HuH-7.5 (cell line): Measurements from ENCODE around the gene MAN1A1.

Experiments used
- DNase-seq: peaks from one replicate; pipeline ENCODE4 v3.0.0; 2011; ENCODE audit warnings: low spot score

MAN1A1 gene

DNA sequence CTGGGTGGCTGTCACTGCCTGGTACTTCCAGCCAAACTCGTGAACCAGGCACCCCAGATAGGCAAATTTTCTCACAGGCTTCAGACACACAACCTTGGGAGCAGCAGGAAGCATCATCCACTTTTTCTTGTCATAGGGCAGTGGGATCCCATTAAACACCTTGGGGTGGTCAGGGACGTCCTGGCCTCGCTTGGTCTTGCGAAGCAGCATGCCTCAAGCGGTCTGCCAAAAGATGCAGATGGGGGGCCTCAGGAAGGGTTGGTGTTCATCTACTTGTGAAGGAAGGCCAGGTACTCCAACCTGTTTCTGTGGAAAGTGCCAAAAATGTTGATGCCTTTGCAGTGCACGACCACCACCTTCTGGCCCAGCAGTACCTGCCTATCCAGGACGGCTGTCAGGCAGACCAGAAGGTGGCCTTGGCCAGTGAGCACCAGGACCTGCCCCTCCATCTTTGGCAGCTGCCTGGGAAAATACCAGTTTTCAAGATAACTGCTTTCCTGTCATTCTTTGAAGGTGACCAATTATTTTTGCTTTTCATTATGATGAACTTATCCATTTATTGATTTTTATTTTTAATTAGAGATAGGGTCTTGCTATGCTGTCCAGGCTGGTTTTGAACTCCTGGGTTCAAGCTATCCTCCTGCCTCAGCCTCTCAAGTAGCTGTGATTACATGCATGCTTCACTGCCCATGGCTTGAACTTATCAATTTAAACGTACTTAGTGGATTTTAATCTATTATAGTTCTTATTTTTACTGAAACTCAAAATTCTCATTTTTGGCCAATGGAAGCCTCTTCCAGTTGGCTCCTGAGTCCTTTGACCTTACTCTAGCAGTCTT, 80.1 kb downstream of the MAN1A1 start:
- DNase-seq: no peak

DNA sequence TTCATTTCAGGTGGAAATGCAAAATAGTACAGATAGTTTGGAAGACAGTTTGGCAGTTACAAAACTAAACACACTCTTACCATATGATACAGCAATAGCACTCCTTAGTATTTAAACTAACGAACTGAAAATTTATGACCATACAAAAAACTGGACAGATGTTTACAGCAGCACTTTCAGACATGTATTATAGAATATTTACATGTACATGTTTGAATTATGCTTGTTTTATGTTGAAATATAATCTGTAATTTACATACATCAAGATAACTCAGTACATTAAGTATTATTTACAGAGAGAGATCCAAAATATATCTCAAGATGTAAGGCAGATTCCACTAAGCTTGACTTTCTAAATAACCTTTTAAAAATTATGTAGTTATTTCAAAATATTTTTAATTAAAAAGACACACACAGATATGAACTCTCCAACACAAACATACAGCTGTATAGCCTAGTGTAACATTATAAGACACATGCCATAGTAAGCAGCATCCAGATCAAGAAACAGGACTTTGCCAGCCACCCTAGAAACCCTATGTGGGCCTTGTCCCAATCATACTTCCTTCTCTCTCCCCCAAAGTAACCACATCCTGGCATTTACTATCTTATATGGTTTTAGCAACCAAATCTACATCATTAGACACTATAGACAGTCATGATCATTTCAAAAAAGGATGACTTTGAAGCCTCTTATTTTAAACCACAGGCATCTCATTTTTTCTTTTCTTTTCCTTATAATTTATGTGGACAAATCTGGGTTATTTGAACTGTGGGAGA, 82.2 kb downstream of the MAN1A1 start:
- DNase-seq: no peak

DNA sequence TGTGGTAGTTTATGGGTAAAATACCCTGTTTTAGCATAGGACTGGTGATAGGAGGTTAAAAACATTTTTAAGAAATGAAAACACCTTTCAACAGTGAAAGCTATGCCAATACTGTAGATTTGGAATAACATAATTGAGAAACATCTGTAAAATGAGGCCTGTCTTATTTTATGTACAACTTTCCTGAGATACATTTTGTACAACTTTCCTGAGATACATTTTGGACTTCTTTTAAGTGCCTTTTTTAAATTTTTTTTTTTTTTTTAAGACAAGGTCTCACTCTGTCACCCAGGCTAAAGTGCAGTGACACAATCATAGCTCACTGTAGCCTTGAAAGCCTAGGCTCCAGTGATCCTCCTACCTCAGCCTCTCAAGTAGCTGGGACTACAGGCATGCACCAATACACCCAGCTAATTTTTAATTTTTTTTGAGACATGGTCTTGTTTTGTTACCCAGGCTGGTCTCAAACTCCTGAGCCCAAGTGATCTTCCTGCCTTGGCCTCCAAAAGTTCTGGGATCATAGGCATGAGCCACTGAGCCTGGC, 84.6 kb downstream of the MAN1A1 start:
- DNase-seq: no peak

DNA sequence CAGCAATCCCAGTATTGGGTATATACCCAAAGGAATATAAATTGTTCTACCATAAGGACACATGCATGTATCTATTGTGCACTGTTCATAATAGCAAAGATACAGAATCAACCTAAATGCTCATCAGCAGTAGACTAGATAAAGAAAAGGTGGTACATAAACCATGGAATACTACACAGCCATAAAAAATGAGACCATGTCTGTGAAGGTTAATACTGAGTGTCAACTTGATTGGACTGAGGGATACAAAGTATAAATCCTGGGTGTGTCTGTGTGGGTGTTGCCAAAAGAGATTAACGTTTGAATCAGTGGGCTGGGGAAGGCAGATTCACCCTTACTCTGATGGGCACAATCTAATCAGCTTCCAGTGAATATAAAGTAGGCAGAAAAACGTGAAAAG, 86.9 kb downstream of the MAN1A1 start:
- no peak for DNase-seq

DNA sequence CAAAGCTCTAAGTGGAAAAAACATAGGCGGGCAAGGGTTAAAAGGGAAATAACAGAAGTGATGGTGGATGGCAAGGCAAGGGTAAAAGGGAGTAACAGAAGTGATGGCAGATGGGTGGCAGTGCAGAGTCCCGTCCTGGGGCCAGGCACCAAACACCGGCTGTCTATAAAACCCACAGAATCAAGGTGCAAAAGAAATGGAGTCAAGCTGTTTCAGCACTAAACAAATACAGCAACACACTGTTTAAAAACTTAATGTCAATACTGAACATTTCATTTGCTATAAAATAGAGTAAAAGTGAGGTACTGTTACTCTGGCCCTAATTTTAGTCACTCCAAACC, 87.6 kb downstream of the MAN1A1 start:
- no peak for DNase-seq

DNA sequence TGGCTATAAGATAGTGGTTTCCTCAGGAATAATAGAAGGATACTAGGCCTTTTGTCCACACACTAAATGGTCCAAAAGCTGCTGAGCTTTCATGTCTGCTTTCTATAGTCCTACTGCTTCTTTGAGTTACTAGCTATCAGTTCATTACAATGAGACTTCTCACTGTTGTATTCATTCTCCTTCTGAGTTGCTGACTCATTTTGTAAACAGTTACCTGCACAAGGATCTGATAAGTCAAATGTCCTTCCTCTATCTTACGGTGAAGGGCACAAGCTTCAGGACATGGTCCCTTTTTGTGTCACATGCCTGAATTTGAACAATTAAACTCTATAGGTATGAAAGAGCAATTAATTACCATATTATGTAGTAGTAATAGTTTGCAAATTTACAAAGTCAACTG, 90.5 kb downstream of the MAN1A1 start:
- DNase-seq: no peak

DNA sequence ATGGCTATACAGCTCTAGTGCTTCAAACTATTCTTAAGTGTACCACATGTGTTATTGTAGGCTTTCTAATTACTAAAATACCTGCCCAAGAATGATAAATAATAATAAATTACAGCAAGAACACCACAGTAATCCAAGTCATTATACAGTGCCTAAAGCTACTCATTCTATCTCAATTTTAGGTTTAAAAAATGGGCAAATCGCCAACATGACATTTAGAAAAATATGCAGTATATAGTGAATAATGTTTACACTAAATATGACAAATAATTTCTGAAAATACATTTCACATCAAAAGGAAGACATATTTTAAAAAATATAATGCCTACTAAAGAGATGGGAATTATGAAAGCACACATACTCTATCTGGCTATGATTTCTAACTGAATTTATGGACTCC, 91.8 kb downstream of the MAN1A1 start:
- no peak for DNase-seq

DNA sequence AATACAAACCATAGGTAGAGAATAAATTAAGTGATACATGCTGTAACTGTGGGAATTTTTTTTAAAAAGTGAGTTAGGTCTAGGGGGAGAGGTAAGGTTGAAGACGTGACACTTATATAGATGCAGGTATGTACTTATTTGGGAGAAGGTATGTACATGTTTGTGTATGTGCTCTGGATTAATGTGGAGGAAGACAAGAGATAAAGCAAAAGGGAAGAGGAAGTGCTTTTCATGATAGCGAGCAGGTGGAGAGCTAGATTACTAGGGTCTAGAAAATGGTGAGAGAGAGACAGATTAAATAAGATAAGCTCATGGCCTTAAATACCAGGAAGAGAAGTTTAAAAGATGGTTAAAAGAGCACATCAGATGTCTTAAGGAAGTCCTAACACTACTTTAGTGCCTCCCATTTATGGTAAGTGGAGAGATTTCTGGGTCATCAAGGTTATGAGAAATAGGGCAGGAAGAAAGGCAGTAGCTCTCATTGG, 92.5 kb downstream of the MAN1A1 start:
- DNase-seq: no peak

DNA sequence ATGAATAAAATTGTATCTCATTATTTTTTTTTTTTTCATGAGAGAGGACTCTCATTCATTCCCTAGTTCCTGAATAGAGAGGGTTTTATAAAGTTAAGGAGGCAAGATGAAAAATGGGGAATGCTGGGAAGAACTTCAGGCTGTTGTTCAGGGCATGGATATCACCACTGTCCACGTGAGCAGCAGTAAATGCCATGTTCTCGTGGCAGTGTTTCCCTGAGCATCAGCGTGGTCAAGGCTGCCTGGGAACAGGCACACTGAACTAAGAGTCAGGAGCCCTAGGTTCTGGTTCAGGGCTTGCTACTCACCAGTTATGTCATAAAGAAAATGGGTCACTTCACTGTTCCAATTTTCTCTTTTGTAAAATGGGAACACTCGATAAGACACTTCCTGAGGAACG, 93.2 kb downstream of the MAN1A1 start:
- no peak for DNase-seq

DNA sequence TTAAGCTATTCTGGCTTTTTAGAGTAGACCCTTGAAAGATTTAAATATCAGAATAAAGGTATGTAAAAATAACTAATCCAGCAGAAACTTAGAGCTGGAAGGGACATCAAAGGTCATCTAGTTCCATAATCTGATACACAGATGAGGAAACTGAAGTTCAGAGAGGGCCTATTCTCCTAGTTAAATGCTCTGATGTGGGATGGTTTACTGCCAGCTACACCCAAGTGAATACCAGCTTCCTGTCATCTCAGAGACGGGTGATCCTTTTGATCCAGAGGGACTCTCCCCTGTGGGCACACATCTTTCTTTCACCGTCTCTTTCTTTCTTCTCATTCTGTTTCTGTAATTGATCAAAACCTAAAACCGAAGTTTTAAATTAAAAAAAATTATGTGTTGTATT, 94.1 kb downstream of the MAN1A1 start:
- no peak for DNase-seq

DNA sequence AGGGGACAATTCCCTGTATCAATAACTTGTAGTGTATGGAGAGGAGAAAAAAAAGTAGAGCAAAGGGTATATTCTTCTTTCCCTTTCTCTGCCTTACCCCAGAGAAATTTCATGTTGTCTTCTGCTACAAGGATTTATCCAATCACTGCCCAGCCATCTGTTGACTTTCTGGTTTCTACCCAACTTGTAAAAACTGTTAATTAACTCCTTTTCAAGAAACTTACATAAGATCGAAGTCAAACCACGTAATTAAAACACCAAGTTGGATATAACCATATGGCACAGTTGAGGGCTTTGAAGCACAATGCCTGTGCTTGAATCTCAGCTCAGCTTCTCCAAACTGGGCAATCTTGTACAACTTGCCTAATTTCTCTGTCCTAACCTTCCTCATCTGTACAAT, 99.5 kb downstream of the MAN1A1 start:
- DNase-seq: no peak

DNA sequence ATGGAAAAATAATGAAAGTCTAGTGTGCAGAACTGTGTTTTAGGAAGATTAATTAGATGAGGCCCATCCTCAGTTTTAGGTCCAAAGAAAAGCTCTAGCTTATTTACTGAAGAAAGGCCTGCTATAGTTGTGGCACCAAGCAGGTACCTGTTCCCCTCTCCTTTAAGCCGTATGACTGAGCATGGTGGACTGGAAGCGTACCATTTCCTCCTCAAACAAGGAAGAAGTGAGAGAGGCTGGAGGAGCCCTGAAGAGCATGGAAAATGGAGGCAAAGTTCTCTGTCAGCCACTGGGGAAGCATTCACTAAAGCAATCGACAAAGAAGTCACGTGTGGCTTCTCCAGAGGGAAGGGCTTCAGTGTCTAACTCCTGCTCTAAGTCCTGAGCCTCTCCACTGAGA, 100.2 kb downstream of the MAN1A1 start:
- DNase-seq: no peak

DNA sequence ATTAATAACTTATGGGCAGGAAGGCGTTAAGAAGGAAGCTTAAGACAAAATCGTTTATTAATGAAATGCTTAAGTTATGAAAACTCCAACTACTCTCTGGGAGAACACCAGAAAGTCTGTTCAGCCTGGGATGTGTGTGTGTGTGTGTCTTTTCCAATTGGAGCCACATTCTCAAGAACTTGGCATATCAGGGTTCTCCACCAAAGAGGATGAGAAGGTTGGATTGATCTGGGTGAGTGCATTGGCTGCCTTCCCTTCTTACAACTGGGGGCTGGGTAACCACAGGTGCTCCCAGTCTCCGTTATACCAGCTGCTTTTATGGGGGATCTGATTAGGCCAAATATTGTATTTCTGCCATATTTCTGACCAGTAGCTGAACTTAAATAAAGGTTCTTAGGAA, 102.1 kb downstream of the MAN1A1 start:
- no peak for DNase-seq

DNA sequence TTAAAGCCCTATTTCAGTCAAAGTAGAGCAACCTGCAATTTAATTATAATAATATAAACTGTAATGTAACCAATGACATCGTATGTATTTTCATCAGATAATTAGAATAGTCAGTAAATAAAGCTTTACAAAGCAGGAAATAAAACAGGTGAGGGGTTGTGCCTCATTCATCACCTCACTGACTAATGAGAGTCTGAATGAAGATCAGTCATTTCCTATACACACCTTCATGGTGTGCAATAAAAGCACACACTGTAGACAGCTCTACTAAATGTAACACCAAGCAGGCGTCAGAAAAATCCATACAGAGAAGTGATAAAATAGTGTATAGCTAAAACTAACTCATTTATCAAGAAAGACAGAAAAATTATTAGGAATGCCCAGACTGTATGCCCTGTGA, 105.9 kb downstream of the MAN1A1 start:
- no peak for DNase-seq

DNA sequence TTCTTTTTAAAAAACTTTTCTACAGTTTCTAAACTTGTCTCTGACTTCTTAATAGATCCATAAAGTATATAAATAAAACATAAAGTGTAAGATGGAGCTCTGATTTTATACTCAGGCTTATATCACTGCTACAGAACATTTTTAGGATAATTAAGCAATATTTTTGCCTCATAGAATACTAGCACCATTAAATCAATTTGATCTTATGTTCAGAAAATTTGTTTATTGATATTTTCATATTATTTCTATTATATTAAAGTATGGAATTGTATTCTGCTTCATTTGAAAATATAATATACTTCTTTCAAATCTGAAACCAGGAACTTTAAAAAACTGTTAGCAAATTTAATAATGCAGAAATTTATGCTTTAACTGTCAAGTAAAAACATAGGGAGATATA, 106.5 kb downstream of the MAN1A1 start:
- no peak for DNase-seq

DNA sequence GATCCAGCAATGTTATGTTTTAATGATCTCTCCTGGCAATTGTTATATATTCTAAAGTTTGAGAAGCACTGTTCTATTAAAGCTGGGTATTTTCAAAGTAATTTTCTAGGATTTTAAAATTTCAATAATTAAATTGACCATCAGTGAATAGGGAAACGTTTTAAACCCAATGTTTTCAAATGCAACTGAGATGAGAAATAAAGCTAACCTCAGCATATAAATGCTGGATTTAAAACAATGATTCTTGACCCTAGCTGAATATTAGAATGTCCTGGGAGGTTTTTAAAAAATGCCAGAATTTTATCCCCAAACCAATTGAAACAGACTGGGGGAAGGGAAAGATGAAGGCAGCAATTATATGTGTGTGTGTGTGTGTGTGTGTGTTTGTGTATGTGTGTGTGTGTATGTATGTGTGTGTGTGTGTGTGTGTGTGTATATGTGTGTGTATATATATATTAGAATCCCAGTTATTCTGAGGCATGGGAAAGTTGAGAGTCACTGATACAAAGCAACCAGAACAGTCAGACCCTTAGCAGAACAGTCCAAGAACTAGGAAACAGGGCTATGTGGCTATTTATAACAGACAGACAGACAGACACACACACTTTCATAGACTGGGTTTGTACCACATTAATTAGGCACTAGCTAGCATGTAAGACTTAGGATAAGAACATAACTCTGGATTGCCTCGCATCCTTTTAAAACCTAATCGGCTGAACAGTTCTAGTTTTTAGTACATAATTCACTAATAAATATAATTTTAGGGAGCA, 107.8 kb downstream of the MAN1A1 start:
- DNase-seq: no peak

DNA sequence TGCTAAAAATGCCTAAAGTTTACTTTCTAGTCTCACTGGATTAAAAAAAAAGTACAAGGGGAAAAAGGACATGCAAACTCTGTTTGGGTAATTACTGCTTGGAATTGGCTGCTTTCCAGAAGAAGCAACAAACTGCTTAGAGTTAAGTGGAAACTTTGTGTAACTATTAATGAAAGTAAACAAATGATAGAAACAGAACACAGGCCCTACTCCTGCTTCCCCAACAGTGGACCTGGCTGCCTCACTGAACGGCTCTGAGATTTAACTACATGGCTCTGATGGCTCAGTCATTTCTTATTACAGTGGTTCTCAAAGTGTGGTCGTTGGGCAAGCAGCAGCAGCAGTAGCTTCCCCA, 108.5 kb downstream of the MAN1A1 start:
- DNase-seq: no peak

DNA sequence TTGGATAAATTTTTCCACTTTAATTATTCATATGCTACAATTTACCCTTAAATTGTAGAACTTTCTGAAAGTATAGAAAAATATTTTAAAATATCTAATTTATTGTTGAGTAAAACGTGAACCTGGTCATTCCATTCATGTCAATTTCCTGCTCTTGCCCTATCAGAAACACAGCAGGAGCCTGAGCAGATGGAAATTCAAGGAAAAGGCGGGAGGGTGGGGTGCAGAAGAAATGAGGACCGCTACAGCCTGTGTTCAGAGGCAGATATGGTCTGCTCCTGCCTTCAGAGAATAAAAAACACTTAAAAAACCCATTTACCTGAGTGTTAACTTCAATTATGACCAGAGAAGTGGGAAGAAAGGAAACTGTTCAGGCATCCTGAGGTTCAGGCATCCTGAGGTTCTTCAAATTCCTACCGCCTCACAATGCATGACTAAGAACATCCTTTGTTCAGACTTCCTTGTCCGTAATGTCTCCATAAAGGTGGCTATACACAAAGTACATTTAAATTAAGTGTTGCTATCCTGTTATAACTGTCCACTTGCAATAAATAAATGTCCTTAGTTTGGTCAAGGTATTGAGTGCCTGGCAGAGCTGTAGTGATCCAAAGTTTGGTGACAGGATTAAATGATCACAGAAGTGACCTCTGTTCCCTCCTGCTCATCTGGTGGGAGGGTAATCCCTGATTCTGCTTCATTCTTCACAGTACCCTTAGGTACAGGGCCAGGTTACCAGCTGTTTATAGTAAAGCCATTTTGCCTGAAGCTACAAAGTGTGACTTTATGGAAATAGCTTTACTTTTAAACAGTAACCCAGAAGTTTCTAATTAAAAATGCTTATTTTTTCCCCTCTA, 109.1 kb downstream of the MAN1A1 start:
- no peak for DNase-seq

DNA sequence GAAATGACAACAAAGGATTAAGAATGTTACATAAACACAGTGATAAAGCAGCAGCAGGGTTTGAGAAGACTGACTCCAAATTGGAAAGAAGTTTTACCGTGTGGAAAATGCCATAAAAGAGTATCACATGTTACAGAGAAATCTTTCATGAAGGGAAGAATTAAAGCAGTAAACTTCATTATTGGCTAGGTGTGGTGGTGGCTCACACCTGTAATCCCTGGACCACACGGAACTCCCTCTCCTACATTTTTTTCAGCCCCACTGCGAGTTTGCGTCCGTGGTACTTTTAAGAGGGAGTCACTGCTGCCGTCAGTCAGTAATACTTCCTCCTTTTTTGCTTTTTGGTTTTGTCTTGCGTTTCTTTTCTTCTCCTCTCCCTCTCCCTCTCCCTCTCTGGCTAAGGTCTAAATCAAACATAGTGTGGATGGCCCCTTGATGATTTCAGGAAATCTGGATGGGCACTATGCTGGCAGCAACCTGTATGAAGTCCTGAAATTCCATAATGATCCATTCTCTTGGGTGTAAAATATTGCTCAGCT, 112.3 kb downstream of the MAN1A1 start:
- DNase-seq: no peak

DNA sequence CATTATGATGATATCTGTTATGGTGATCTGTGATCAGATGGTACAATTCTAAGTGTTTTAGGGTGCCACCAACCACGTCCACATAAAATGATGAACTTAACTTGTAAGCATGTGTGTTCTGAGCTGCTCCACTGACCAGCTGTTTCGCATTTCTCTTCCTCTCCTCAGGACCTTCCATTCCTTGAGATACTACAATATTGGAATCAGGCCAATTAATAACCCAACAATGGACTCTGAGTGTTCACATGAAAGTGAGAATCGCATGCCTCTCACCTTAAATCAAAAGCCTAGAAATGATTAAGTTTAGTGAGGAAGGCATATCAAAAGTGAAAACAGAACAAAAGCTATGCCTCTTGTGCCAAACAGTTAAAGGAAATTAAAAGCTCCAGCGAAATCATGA, 114.6 kb downstream of the MAN1A1 start:
- DNase-seq: no peak

DNA sequence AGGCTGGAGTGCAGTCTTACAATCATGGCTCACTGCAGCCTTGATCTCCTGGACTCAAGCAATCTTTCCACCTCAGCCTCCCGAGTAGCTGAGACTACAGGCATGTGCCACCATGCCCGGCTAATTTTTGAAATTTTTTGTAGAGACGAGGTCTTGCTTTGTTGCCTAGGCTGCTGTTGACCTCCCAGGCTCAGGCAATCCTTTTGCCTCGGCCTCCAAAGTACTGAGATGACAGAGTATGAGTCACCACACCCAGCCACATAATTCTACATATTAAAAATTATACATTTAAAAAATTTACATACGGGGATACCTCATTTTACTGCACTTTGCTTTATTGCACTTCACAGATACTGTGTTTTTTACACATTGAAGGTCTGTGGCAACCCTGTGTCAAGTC, 115.1 kb downstream of the MAN1A1 start:
- no peak for DNase-seq
